Osteocyte (in vitro differentiated cells): ENCODE measurements around the gene RPUSD3. TPM values are rescaled to one million over a fixed set of nuclear protein-coding genes. Genes with fewer than 3 reads are reported as not detected.
"Not testable (repeated sequence)": the region's sequence is repeated elsewhere in the genome, so short reads cannot be mapped to it uniquely, and the experiment has no call there.

ENCODE experiments used
- DNase-seq: peaks from one replicate; pipeline ENCODE4 v3.0.0; 2021; ENCODE audit warnings: mixed read lengths; ENCODE audit not compliant: unreplicated experiment; ENCODE audit errors: extremely low spot score
- H3K27ac Mint-ChIP-seq: one replicate; pipeline ENCODE4 v1.8.0; 2021; ENCODE audit warnings: mild to moderate bottlenecking, mixed read lengths; ENCODE audit not compliant: unreplicated experiment
- H3K27me3 Mint-ChIP-seq: one replicate; pipeline ENCODE4 v1.8.0; 2021; ENCODE audit warnings: mixed read lengths; ENCODE audit not compliant: unreplicated experiment
- H3K36me3 Mint-ChIP-seq: one replicate; pipeline ENCODE4 v1.8.0; 2021; ENCODE audit warnings: mixed read lengths; ENCODE audit not compliant: unreplicated experiment
- H3K4me1 Mint-ChIP-seq: one replicate; pipeline ENCODE4 v1.8.0; 2021; ENCODE audit warnings: mixed read lengths; ENCODE audit not compliant: unreplicated experiment
- H3K4me3 Mint-ChIP-seq: one replicate; pipeline ENCODE4 v1.8.0; 2021; ENCODE audit warnings: mild to moderate bottlenecking, moderate library complexity, mixed read lengths; ENCODE audit not compliant: unreplicated experiment
- H3K9me3 Mint-ChIP-seq: one replicate; pipeline ENCODE4 v1.8.0; 2021; ENCODE audit warnings: mixed read lengths; ENCODE audit not compliant: unreplicated experiment
- total RNA-seq: library from RNA; stranded (reverse); gene quantifications from 2 replicates; pipeline ENCODE4 v1.2.1, GENCODE V29; 2021
- TF ChIP-seq, protein P1 (sequence below): fragments of 200-600 bp; sonication (generic); IDR thresholded peaks from 2 replicates; pipeline ENCODE4 v1.5.0; 2021; ENCODE audit warnings: antibody characterized with exemption, mild to moderate bottlenecking, moderate library complexity

Gene RPUSD3
- total RNA-seq, 1 donor from 2014 or later: 36.1 TPM

- TF ChIP-seq, protein P1, sequence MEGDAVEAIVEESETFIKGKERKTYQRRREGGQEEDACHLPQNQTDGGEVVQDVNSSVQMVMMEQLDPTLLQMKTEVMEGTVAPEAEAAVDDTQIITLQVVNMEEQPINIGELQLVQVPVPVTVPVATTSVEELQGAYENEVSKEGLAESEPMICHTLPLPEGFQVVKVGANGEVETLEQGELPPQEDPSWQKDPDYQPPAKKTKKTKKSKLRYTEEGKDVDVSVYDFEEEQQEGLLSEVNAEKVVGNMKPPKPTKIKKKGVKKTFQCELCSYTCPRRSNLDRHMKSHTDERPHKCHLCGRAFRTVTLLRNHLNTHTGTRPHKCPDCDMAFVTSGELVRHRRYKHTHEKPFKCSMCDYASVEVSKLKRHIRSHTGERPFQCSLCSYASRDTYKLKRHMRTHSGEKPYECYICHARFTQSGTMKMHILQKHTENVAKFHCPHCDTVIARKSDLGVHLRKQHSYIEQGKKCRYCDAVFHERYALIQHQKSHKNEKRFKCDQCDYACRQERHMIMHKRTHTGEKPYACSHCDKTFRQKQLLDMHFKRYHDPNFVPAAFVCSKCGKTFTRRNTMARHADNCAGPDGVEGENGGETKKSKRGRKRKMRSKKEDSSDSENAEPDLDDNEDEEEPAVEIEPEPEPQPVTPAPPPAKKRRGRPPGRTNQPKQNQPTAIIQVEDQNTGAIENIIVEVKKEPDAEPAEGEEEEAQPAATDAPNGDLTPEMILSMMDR: no peak
- no peak overlapping the region for H3K4me3 Mint-ChIP-seq
- no peaks in the 10 kb centered on the region for H3K27me3 Mint-ChIP-seq
- H3K36me3 Mint-ChIP-seq: no peaks in the 10 kb centered on the region
- H3K9me3 Mint-ChIP-seq: no peaks in the 10 kb centered on the region
- peaks cover 18% of the 10 kb centered on the region for H3K4me1 Mint-ChIP-seq
- DNase-seq: no peak
- H3K27ac Mint-ChIP-seq: no peak overlapping the region
These were observed 15.8 kb upstream of the RPUSD3 start for GRCh38 chr3:9859530-9860025.

DNA sequence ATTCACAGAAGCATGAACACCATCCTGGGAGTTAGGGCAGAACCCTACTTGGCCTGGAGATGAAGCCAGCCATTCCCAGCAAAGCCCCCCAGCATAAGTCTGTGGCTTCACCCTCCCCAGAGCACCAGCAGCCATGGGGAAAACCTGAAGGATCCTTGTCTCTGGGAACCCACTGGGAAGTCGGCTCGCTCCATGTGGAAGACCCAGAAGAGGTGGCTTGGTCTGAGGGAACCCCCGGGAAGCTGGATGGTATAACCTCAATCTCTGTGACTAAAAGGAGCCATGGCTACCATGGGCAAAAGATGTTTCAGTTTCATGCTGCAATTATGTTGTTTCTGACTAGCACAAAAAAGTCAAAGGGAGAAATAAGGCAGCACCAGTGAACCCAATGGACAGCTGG, 11.8 kb upstream of the RPUSD3 start:
- no peaks in the 10 kb centered on the region for H3K36me3 Mint-ChIP-seq
- no peaks in the 10 kb centered on the region for H3K9me3 Mint-ChIP-seq
- H3K27ac Mint-ChIP-seq: no peak overlapping the region
- no peak overlapping the region for H3K4me3 Mint-ChIP-seq
- no peaks in the 10 kb centered on the region for H3K4me1 Mint-ChIP-seq
- H3K27me3 Mint-ChIP-seq: peaks cover 18% of the 10 kb centered on the region
- DNase-seq: no peak
- TF ChIP-seq, protein P1: no peak

DNA sequence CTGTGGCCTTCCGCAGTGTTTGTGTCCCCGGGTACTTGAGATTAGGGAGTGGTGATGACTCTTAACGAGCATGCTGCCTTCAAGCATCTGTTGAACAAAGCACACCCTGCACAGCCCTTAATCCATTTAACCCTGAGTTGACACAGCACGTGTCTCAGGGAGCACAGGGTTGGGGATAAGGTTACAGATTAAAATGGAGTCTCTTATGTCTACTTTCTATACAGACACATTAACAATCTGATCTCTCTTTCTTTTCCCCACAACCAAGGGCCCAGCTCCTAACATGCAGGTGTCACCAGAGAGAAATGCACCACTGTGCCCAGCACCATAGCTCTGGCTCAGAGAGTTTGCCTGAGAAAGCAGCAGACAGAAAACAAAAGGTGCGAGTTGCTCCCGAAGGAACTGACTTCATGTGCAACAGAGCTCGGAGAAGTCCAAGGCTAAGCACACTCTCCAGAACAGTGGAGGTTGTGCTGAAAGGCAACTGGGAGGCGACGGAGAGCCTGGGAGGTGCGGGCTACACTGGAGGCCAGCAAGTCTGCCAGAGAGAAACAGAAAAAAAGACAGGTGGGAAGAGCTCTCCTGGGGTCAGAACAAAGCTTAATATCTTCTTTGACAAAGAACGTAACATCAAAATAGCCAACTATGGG, 10.6 kb upstream of the RPUSD3 start:
- H3K4me1 Mint-ChIP-seq, H3K9me3 Mint-ChIP-seq, H3K27ac Mint-ChIP-seq, DNase-seq, H3K4me3 Mint-ChIP-seq, H3K36me3 Mint-ChIP-seq: not testable (repeated sequence)
- H3K27me3 Mint-ChIP-seq: peaks cover 18% of the 10 kb centered on the region

DNA sequence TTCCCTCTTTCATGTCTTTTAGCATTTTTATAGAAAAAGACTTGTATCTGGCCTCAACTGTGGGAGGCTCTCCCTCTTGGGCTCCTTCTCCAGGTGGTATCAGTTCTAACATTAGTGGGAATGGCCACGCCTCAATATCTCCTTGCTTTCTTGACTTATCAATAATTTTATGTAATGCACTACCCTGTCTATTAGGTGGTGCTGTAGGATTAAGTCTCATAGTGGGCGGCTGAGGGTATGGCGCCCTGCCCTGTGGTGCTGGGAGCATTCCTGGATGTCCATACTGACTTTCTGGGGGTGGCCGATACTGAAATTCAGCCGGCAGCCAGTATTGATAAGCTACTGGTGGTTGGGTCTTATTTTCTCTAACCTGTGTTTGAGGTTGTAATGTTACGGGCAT, 8.7 kb upstream of the RPUSD3 start:
- no peak for DNase-seq
- Mint-ChIP-seq H3K36me3 (no peaks in the 10 kb centered on the region), H3K27ac (no peak overlapping the region), H3K27me3 (peaks cover 18% of the 10 kb centered on the region), H3K9me3 (no peaks in the 10 kb centered on the region), H3K4me3 (no peak overlapping the region), H3K4me1 (no peaks in the 10 kb centered on the region)
- TF ChIP-seq, protein P1: no peak

DNA sequence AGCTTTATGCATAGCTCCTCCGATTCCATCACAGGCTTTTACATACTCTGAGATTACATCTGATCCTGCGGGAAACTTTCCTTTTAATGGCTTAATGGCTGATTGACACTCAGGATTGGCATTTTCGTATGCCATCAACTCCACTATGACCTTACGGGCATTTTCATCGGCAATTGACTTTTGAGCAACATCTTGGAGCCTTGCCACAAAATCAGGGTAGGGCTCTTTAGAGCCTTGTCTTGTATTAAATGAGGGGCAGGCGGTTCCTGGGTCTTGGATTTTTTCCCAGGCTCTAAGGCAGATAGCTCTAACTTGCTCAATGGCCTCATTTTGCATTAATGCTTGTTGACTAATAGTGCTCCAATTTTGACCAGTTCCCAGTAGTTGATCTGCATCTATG, 8.1 kb upstream of the RPUSD3 start:
- peaks cover 18% of the 10 kb centered on the region for H3K27me3 Mint-ChIP-seq
- not testable (repeated sequence) for DNase-seq, H3K4me3 Mint-ChIP-seq

DNA sequence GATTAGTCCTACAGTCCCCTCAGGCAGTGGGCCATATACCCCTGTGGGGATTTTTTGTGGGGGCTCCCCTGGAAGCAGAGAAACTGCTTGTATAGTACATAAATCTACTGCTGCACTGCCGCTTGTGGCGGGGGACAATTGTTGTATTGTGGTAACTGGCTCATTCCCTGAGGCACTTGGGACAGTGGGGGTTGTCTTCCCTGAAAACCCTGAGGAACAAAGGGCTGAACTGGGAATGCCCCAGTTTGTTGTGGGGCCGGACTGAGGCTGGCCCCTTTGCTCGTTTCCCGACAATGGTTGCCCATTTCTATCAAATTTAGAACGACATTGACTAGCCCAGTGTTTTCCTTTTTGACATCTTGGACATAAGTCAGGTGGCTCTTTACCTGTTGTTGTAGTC, 7.6 kb upstream of the RPUSD3 start:
- not testable (repeated sequence) for H3K36me3 Mint-ChIP-seq, H3K4me3 Mint-ChIP-seq, H3K4me1 Mint-ChIP-seq, H3K27ac Mint-ChIP-seq, DNase-seq, H3K9me3 Mint-ChIP-seq
- H3K27me3 Mint-ChIP-seq: peaks cover 18% of the 10 kb centered on the region

More for the DNA sequence above, 8.1 kb upstream of the RPUSD3 start:
- not testable (repeated sequence) for H3K9me3 Mint-ChIP-seq, H3K4me1 Mint-ChIP-seq, H3K27ac Mint-ChIP-seq, H3K36me3 Mint-ChIP-seq
